OCI-LY7 (cell line): ENCODE results near the gene MYL3.

Experiments used
- EZH2phosphoT487 ChIP-seq: fragments of 200-600 bp; sonication (generic); IDR thresholded peaks from 2 replicates; pipeline ENCODE4 v1.6.1; 2018; ENCODE audit warnings: low read depth, borderline replicate concordance, mild to moderate bottlenecking, mixed run types, antibody characterized with exemption, low read length, moderate library complexity, mixed read lengths
- TF ChIP-seq, protein P1 (sequence below): fragments of 200-600 bp; sonication (generic); conservative IDR thresholded peaks from 2 replicates; pipeline ENCODE4 v1.5.1; 2014; ENCODE audit warnings: mild to moderate bottlenecking, antibody characterized with exemption, low read length, moderate library complexity, mixed read lengths

DNA sequence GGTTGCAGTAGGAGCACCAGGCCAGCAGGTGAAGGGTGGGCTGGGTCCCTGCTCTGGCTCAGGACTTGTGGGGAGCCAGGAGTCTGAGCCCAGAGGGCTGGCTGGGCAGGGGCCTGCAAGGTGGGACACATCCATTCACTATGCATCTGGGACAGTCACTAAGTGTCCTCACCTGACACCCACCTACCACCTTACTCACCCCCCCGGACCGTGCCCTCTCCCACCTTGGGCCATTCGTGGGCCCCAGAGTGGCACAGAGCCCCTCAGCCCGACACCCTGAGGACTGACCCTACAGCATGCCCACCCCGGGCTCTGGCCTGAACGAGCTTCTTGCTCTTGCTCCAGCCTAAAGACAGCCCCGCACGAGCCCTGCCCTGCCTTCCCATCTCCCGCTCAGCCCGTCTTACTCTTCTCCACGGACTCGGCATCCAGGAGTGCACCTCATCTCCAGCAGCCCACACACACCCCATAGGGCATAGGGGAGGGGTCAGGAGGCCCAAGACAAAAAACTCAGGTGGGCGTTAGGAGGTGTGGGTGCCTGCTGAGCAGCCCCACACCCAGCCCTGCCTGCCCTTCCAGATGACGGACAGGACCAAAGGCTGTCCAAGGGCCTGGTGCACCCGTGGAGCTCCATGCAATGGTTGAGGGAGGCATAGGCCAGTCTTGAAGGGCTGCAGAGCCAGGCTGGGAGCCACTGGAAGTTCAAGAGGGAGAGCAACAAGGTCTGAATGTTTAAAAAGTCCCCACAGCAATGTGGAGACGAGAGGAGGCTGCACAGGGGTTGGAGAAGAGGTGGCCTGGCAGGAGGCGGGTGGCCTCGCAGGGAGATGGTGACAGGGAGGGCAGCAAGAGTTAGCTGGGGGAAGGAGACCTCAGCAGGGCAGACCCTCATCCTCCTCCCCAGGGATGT, 41.3 kb upstream of the MYL3 start:
- TF ChIP-seq EZH2phosphoT487: no peak
- TF ChIP-seq, protein P1, sequence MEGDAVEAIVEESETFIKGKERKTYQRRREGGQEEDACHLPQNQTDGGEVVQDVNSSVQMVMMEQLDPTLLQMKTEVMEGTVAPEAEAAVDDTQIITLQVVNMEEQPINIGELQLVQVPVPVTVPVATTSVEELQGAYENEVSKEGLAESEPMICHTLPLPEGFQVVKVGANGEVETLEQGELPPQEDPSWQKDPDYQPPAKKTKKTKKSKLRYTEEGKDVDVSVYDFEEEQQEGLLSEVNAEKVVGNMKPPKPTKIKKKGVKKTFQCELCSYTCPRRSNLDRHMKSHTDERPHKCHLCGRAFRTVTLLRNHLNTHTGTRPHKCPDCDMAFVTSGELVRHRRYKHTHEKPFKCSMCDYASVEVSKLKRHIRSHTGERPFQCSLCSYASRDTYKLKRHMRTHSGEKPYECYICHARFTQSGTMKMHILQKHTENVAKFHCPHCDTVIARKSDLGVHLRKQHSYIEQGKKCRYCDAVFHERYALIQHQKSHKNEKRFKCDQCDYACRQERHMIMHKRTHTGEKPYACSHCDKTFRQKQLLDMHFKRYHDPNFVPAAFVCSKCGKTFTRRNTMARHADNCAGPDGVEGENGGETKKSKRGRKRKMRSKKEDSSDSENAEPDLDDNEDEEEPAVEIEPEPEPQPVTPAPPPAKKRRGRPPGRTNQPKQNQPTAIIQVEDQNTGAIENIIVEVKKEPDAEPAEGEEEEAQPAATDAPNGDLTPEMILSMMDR: no peak
